Erythroblast (primary cell): ENCODE measurements around the gene CYP27C1.

ENCODE experiments used
- GATA1 ChIP-seq: IDR thresholded peaks from 2 replicates; pipeline ENCODE4 v1.6.1; 2011; ENCODE audit warnings: low read depth, mild to moderate bottlenecking, control low read depth, low read length, moderate library complexity
- POLR2A ChIP-seq: IDR thresholded peaks from 2 replicates; pipeline ENCODE4 v1.6.1; 2011; ENCODE audit warnings: mild to moderate bottlenecking, low read length

- TF ChIP-seq POLR2A (no peak), GATA1 (no peak)
These were observed 57.6 kb downstream of the CYP27C1 start for GRCh38 chr2:127162261-127163089.
